ENCODE measurements around the gene CCDC102B.

CCDC102B gene

GRCh38 chr18:68887410-68887809 is 89.5 kb downstream of the CCDC102B start:
- no peak overlapping the region for H3K4me3 ChIP-seq (ENCODE audit: low read depth, low read length)
- no peak for TF ChIP-seq CTCF (IDR thresholded peaks at IDR 0.05; ENCODE audit: low read depth, low read length, missing control alignments)
- no peak for DNase-seq (ENCODE audit: low read depth)

- no peak for DNase-seq (ENCODE audit: low read depth)
- no peak overlapping the region for H3K4me3 ChIP-seq (ENCODE audit: low read depth, low read length)
- no peak for TF ChIP-seq CTCF (IDR thresholded peaks at IDR 0.05; ENCODE audit: low read depth, low read length, missing control alignments)
Measured at GRCh38 chr18:68893354-68893753, 95.5 kb downstream of the CCDC102B start.

DNA sequence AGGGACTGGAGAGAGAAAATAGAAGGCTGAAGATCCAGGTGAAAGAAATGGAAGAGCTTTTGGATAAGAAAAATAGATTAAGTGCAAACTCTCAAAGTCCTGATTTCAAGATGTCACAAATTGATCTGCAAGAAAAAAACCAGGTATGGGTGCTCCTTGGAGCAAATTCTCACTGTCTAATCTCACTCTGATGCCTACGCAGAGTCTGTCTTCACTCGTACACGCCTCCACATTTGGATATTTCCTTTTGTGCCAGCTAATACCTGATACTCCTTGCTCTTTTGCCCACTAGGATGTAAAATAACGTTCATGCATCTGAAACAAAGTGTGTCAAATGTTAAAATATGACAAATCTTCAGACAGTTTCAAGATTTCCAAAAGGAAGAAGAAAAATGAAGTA is 99.4 kb downstream of the CCDC102B start:
- DNase-seq (ENCODE audit: low read depth), result no peak
- no peak for TF ChIP-seq CTCF (IDR thresholded peaks at IDR 0.05; ENCODE audit: low read depth, low read length, missing control alignments)

GRCh38 chr18:68909579-68909978 is 111.7 kb downstream of the CCDC102B start:
- H3K4me3 ChIP-seq (ENCODE audit: low read depth, low read length), result no peak overlapping the region
- no peak for TF ChIP-seq CTCF (IDR thresholded peaks at IDR 0.05; ENCODE audit: low read depth, low read length, missing control alignments)
- DNase-seq (ENCODE audit: low read depth), result no peak

More for the DNA sequence above, 99.4 kb downstream of the CCDC102B start:
- H3K4me3 ChIP-seq (ENCODE audit: low read depth, low read length), result no peak overlapping the region

DNA sequence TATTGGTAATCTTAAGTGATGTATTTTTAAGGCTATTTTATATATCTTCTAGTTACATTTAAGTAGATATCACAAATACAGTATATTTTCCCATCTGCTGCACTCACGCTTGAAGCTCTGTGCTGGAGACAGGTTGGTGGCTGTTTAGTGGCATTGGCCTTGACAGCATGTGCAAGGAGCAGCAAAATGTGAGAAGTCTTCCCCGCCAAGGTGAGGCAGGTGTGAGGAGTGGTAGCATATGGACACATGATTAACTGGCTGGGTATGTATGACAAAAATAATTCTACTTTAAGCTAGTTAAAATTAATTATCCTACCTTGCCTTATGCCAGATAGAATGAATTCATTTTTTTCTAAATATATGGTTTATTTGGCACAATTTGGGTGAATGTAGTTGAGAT is 117.2 kb downstream of the CCDC102B start:
- TF ChIP-seq CTCF (IDR thresholded peaks at IDR 0.05; ENCODE audit: low read depth, low read length, missing control alignments), result no peak
- no peak for DNase-seq (ENCODE audit: low read depth)
- H3K4me3 ChIP-seq (ENCODE audit: low read depth, low read length), result no peak overlapping the region

DNA sequence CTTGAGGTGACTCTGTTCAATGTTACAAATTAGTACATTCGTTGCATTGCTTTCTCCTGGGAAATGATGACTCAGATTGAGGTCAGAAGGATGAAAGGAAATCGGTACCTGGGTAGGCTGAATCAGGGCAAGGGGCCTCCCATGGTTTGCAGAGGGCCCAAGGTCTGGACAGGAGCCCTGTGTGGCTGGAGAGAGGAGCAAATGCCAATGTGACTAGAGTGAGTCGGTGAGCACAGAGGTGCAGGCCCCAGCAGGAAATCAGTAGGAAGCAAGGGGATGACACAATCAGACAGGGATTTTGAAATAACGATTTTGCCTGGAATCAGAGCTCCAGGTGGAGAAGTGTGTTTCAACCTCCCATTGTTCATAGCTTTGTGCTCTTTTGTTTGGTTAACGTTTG is 118.9 kb downstream of the CCDC102B start:
- H3K4me3 ChIP-seq (ENCODE audit: low read depth, low read length), result no peak overlapping the region
- no peak for TF ChIP-seq CTCF (IDR thresholded peaks at IDR 0.05; ENCODE audit: low read depth, low read length, missing control alignments)
- DNase-seq (ENCODE audit: low read depth), result no peak

DNA sequence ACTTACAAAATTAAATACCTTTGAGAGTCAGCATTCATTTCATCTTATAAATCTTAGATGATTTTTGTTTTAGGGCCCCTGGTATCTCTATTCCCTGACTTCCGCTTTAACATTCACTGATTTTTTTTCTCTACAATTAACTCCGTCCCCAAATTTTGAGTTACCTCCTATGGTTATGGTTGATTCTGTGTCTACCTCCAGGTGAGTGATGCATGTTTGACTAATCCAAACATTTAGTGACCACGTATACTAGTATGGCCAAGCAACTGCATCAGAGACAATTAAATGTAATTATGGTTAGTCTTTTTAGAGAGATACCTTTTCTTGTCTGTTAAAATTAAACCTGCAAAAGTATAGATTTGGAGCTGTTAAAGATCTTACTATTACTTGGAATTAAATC is 120.3 kb downstream of the CCDC102B start:
- no peak for TF ChIP-seq CTCF (IDR thresholded peaks at IDR 0.05; ENCODE audit: low read depth, low read length, missing control alignments)
- DNase-seq (ENCODE audit: low read depth), result no peak

More for the DNA sequence above, 120.3 kb downstream of the CCDC102B start:
- no peak overlapping the region for H3K4me3 ChIP-seq (ENCODE audit: low read depth, low read length)

All from GM12864 (cell line).